GM21576 (cell line): Measurements from ENCODE around the gene CCDC110.

Source experiments
- ATAC-seq: cut with Tn5 transposase; IDR thresholded peaks from one replicate; pipeline ENCODE4 v1.9.1; 2021; ENCODE audit warnings: mild to moderate bottlenecking, moderate library complexity; ENCODE audit not compliant: unreplicated experiment

The CCDC110 gene

GRCh38 chr4:185424905-185425646 lies 46.5 kb downstream of the CCDC110 start:
- peak; percentile 2 for ATAC-seq

GRCh38 chr4:185421366-185422124 lies 50.0 kb downstream of the CCDC110 start:
- no peak for ATAC-seq

GRCh38 chr4:185416955-185417354 lies 54.6 kb downstream of the CCDC110 start:
- ATAC-seq = no peak

GRCh38 chr4:185412412-185412811 lies 59.1 kb downstream of the CCDC110 start:
- ATAC-seq = no peak

- ATAC-seq = no peak
These were observed 59.7 kb downstream of the CCDC110 start for GRCh38 chr4:185411849-185412248.

GRCh38 chr4:185408432-185408831 lies 63.1 kb downstream of the CCDC110 start:
- no peak for ATAC-seq

GRCh38 chr4:185405296-185405999 lies 66.1 kb downstream of the CCDC110 start:
- ATAC-seq = peak; percentile 44

- ATAC-seq = no peak
These were observed 67.5 kb downstream of the CCDC110 start for GRCh38 chr4:185404031-185404430.

- no peak for ATAC-seq
These were observed 72.1 kb downstream of the CCDC110 start for GRCh38 chr4:185399466-185399865.

- ATAC-seq = no peak
These were observed 72.9 kb downstream of the CCDC110 start for GRCh38 chr4:185398618-185399017.

- ATAC-seq = peak; percentile 2
These were observed 74.7 kb downstream of the CCDC110 start, which contains the start of gene ANKRD37 for GRCh38 chr4:185396724-185397385. ANKRD37 (plus strand) TSS chr4:185396841; CDS start chr4:185396924, 83 bp downstream.

- ATAC-seq = peak; percentile 76
These were observed 75.4 kb downstream of the CCDC110 start for GRCh38 chr4:185395956-185396723.

GRCh38 chr4:185395238-185395955 lies 76.1 kb downstream of the CCDC110 start, which contains the start of gene LRP2BP:
LRP2BP (minus strand) TSS chr4:185395924; CDS start chr4:185378186, 17,738 bp downstream.
- ATAC-seq = no peak
